NCI-H226 (cell line): ENCODE measurements around the gene MALAT1.
A peak's percentile ranks its signal among the peaks of the same experiment; 100 is the strongest.
"Not testable (repeated sequence)": the region's sequence is repeated elsewhere in the genome, so short reads cannot be mapped to it uniquely, and the experiment has no call there.

ENCODE experiments used
- DNase-seq: peaks from one replicate; pipeline ENCODE4 v3.0.0-alpha.2; 2015

The MALAT1 gene

GRCh38 chr11:65498977-65499712, at the start of gene MALAT1:
Gene MALAT1 (plus strand): TSS chr11:65499045.
- peak; percentile 76 for DNase-seq

GRCh38 chr11:65451301-65451700, 47.5 kb upstream of the MALAT1 start:
- DNase-seq = not testable (repeated sequence)

- not testable (repeated sequence) for DNase-seq
These were observed 46.6 kb upstream of the MALAT1 start for GRCh38 chr11:65452259-65452658.

- no peak for DNase-seq
These were observed 45.9 kb upstream of the MALAT1 start for GRCh38 chr11:65452806-65453490.

- DNase-seq = no peak
These were observed 44.5 kb upstream of the MALAT1 start for GRCh38 chr11:65454311-65454695.

GRCh38 chr11:65454696-65455456, 44.0 kb upstream of the MALAT1 start:
- no peak for DNase-seq

- DNase-seq = no peak
These were observed 42.4 kb upstream of the MALAT1 start for GRCh38 chr11:65456418-65456817.

- no peak for DNase-seq
These were observed 39.3 kb upstream of the MALAT1 start for GRCh38 chr11:65459552-65459951.

GRCh38 chr11:65465471-65465870, 33.4 kb upstream of the MALAT1 start:
- DNase-seq = not testable (repeated sequence)

GRCh38 chr11:65467306-65467705, 31.5 kb upstream of the MALAT1 start:
- not testable (repeated sequence) for DNase-seq

- peak; percentile 46 for DNase-seq
These were observed 29.9 kb upstream of the MALAT1 start for GRCh38 chr11:65468874-65469333.

GRCh38 chr11:65470433-65471049, 28.3 kb upstream of the MALAT1 start:
- DNase-seq = no peak

- DNase-seq = peak; percentile 62
These were observed 27.4 kb upstream of the MALAT1 start for GRCh38 chr11:65471447-65471891.

GRCh38 chr11:65472588-65473277, 26.1 kb upstream of the MALAT1 start:
- DNase-seq = not testable (repeated sequence)

GRCh38 chr11:65473278-65473860, 25.5 kb upstream of the MALAT1 start:
- no peak for DNase-seq

GRCh38 chr11:65474864-65475263, 24.0 kb upstream of the MALAT1 start:
- no peak for DNase-seq

GRCh38 chr11:65476632-65477148, 22.2 kb upstream of the MALAT1 start:
- DNase-seq = no peak

- DNase-seq = peak; percentile 97
These were observed 21.5 kb upstream of the MALAT1 start for GRCh38 chr11:65477149-65477965.

GRCh38 chr11:65478388-65479183, 20.3 kb upstream of the MALAT1 start:
- peak; percentile 60 for DNase-seq
